GM21367 (cell line): ENCODE results near the gene EFCAB5.
"Not testable (repeated sequence)": the region's sequence is repeated elsewhere in the genome, so short reads cannot be mapped to it uniquely, and the experiment has no call there.

ENCODE experiments used
- ATAC-seq: cut with Tn5 transposase; IDR thresholded peaks from one replicate; pipeline ENCODE4 v1.9.1; 2021; ENCODE audit not compliant: unreplicated experiment

EFCAB5 gene

DNA sequence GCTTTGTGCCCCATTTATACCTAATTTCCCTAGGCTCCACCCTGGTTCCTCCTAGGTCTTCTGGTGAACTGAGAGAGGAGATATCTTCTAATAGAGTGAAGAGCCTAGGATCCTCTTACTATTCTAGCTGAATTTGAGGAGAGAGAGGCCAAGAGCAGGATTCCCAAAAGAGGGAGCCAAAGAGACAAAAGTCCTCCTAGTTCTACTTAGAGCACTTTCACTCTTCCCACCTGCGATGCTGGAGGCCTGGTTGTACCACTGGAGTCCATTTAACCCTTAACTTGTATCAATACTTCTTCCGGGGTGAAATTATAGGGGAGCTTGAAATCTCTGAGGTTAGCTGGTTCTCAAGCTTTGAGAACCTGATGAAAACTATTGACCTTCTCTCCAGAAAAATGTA lies 8.1 kb upstream of the EFCAB5 start:
- no peak for ATAC-seq

DNA sequence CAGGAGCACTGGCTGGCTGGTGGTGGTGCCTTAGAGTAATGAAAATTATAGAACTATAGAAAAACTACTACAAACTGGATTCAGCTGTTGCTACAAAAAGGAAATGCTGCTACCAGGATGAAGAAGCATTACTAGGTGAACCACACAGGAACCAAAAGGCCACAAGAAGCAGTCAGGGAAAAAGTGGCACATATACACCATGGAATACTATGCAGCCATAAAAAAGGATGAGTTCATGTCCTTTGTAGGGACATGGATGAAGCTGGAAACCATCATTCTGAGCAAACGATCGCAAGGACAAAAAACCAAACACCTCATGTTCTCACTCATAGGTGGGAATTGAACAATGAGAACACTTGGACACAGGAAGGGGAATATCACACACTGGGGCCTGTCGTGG lies 5.5 kb upstream of the EFCAB5 start:
- not testable (repeated sequence) for ATAC-seq

DNA sequence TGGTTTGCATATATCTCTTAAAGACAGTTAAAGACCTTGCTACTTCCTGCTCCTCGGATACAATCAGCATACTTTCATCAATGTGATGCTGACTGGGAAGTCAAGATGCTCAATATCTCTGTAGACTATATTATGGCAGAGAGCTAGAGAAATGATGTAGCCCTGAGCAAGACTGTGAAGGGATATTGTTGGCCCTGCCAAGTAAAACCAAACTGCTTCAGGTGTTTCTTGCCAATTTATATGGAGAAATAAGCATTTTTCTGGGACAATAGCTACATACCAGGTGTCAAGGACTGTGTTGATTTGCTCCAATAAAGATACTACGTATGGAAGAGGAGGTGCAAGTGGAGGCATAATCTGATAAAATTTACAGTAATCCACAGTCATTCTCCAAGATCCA lies 4.7 kb upstream of the EFCAB5 start:
- ATAC-seq: no peak

DNA sequence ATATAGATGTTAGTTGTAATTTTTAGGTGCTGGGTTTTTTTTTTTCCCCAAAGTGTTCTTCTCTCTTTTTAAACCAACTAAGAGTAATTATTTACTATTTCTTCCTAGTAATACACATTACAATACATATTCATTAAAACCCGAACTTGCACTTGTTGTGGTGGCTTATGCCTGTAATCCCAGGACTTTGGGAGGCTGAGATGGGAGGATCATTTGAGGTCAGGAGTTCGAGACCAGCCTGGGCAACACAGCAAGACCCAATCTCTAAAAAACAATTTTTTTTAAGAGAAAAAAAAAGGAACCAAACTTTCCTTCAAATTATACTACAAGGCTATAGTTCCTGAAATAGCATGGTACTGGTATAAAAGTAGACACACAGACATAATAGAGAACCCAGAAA lies 3.8 kb downstream of the EFCAB5 start:
- ATAC-seq: no peak

DNA sequence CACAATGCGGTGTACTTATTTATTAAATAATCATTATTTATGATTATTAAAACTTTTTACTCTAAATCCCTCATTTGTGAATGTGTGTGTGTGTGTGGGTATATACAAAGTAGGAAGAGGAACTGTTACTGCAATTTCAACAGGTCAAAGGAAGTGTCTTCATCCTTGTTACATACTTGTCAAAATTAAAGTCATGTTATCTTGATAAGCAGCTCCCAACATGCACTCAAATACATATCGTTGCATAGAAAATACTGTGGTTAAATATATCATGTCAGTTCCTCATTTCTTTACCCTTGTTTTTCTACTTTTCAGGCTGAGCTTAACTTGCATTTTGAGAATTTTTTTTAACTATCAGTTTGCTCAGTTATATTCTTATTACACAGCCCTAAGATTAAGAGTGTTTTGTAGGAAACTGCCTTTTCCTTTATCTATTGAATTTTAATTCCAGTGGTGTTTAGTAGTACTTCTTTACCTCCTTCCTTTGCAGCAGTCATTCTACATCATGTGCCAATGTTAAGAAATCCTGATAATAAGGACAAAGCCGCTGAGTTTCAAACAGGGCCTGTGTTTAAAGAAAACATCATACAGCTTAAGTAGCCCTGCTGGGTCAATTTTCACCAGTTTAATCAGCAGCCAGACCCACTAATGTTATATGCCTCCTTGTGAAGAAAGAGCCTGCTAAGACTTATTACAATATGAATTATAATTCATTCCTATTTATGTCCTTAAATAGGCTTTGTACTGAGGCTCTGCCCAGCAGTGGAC lies 7.2 kb downstream of the EFCAB5 start:
- ATAC-seq: no peak

DNA sequence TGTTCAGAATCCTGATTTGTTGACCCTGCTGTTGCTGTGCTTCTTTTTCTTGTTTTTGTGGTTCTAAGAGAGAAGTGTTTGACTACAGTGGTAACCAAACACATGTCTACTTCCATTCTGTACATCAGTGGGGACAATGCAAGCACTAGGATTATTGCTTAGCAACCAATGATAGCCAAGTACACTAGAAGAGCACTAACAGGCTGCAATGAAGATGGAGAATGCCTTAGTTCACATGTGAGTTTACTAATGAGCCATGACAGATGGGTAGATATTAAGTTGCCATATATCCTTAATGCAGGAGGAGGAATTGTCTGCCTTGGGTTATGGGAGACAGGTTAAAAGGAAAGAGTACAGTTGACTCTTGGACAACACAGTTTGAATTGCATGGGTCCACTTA lies 8.3 kb downstream of the EFCAB5 start:
- ATAC-seq: no peak

DNA sequence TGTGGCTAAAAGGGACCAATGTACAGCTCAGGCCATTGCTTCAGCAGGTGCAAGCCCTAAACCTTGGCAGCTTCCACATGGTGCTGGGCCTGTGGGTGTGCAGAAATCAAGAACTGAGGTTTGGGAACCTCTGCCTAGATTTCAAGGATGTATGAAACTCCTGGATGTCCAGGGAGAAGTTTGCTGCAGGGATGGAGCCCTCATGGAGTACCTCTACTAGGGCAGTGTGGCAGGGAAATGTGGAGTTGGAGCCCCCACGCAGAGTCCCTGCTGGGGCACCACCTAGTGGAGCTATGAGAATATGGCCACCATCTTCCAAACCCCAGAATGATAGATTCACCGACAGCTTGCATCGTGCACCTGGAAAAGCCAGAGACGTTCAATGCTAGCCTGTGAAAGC lies 13.0 kb downstream of the EFCAB5 start:
- no peak for ATAC-seq

DNA sequence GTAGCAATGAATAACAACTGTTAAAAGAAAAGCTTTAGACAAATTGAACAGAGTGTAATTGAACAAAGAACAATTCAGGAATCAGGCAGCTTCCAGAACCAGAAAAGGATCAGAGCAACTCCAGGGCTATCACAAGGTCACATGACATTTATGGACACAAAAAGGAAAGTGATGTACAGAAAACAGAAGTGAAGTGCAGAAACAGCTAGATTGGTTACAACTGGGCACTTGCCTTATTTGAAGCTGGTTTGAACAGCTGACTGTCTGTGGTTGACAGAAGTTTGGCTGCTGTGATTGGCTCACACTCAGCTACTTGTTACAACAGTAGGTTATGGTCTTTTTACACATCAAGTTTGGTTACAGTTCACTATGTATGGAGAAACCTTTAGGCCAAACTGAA lies 14.8 kb downstream of the EFCAB5 start:
- ATAC-seq: no peak

DNA sequence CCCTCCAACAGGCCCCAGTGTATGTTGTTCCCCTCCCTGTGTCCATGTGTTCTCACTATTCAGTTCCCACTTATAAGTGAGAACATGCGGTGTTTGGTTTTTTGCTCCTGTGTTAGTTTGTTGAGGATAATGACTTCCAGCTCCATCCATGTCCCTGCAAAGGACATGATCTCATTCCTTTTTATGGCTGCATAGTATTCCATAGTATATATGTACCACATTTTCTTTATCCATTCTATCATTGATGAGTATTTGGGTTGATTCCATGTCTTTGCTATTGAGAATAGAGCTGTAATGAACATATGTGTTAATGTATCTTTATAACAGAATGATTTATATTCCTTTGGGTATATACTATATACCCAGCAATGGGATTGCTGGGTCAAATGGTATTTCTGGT lies 16.1 kb downstream of the EFCAB5 start:
- not testable (repeated sequence) for ATAC-seq

DNA sequence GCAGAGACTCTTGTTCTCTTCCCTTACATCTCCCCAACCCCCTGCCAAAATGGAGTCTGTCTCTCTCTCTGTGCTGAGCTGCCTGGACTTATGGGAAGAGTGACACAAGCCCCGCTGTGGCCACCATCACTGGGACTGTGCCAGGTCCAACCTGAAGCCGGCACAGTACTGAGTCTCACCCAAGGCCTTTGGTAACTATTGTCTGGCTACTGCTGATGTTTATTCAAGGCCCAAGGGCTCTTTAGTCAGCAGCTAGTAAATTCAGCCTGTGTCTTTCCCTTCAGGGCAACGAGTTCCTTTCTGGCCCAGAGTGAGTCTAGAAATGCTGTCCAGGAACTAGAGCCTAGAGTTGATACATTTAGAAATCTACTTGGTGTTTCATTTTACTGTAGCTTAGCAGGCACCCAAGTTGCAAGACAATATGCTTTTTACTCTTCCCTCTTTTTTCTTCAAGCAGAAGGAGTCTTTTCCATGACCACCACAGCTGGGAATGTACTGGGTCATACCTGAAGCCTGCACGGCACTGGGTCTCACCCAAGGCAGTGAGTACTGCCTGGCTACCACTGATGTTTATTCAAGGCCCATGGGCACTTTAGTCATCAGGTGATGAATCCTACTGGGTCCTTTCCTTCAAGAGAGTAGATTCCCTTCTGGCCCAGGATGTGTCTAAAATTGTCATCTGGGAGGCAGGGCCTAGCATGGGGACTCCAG lies 17.7 kb downstream of the EFCAB5 start:
- ATAC-seq: no peak

DNA sequence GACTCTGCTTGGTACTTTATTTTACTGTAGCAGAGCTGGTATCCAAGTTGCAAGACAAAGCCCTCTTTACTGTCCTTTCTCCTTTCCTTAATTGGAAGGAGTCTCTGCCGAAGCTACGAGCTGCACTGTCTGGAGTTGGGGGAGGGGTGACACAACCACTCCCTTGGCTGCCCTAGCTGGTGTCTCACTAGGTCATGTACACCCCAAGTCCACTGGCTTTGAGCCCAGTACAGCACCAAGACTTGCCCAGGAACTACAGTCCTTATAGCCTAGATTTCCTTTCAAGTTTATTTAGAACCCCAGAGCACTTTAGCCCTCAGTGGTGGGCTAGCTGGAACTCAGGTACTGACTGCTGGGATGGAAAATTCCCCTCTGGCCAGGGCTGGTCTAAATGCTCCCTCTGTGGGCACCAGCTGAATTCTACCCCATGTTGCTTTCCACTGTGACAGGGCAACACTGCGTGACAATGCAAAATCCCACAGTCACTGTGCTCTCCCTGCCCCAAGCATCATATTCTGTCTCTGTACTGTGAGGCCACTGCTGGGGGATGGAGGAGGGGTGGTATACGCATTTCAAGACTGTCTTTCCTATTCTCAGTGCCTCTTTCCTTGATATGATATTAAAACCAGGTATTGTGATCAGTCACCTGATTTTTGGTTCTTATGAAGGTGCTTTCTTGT lies 18.4 kb downstream of the EFCAB5 start:
- no peak for ATAC-seq

DNA sequence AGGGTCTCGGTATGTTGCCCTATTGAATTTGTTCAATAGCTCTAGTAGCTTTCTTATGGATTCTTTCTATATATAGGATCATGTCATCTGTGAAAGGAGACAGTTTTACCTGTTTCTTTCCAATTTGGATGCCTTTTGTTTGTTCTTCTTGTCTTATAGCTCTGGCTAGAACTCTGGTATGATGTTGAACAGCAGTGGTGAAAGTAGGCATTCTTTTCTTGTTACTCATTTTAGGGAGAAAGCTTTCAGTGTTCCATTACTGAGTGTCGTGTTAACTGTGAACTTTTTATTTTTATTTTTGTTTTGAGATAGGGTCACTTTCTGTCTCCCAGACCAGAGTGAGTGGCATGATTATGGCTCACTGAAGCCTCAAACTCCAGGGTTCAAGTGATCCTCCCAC lies 21.2 kb downstream of the EFCAB5 start:
- no peak for ATAC-seq

DNA sequence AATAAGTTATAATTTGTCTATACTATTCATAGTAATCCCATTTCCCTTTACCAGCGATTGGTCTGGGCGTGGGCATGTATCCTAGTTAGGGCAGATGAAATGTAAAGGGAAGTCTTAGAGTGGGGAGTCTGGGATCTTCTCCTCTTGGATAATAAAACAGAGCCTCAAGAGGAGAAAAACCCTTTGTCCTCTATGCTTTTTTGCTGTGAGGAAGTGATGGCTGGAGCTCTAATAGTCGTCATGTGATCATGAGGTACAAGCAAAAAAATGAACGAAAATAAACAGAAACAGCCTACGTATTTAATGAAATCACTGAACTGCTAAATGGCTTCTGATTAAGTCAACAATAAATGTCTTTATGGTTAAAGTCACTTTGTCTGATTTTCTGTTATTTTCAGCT lies 26.8 kb downstream of the EFCAB5 start:
- ATAC-seq: no peak

DNA sequence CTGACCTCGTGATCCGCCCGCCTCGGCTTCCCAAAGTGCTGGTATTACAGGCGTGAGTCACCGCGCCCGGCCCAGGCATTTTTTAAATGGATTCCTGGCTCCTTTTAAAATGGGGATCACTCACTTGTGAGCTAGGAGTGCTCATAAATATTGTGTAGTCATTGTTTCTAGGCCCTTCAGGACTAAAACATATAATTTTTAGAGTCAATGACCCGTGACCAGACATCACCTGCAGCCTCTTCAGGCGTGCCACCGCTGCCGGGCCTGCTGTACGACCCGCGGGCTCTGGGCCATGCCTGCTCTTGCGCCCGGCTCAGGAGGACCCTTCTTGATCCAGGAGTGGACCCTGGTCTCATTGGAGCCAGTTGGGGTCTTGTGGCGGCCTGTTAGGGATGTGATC lies 30.8 kb downstream of the EFCAB5 start:
- ATAC-seq: no peak

DNA sequence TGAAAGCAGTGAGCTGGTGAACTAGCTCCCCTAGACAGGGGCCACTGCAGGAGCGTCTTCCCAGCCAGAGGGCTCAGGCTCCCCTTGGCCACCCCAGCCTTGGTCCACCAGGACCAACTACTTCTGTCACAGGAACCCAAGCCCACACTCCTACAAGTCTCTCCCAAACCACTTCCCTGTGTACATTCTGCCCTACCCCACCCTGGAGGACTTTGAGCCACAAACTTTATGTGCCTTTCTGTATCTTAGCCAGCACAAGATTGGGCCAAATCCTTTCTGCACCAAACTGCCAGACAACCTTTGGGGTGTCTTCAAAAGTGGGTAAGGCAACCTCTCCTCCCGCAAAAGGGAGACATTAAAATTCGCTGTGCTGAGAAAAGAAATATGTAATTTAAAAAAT lies 31.6 kb downstream of the EFCAB5 start:
- no peak for ATAC-seq

DNA sequence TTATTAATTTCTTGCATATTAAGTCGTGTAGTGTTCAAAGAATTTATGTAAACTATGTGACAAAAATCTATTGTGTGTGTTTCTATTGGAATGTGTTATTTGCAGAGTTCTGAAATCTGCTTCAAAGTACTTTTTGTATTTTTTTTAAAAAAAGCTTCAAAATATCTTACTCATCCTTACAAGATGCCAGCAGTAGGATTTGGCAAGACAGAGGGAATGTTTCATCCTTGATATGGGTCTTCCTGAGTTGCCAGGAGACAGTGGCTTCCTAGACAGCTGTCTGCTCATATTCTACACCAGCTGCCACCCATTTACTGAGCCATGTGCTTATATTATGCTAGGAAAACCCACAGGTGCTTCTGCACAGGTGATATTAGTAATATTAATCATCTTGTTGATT lies 36.4 kb downstream of the EFCAB5 start:
- ATAC-seq: no peak

DNA sequence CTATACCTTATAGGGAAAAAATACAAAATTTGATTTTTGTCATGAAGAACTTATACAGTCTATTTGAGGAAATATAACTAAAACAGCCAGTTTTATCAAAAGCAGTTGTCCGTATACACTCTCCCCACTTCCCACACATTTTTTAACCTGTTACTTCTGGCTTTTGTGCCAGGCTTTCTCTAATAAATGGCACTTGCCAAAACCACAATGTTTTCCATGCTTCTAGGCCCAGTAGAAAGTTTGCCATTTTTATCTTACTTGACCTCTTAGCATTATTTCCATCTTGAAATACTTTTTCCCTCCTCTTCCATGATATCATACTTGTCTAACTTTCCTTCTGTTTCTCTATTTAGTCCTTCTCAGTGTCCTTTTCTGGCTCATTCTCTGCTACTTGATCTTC lies 38.8 kb downstream of the EFCAB5 start:
- no peak for ATAC-seq

DNA sequence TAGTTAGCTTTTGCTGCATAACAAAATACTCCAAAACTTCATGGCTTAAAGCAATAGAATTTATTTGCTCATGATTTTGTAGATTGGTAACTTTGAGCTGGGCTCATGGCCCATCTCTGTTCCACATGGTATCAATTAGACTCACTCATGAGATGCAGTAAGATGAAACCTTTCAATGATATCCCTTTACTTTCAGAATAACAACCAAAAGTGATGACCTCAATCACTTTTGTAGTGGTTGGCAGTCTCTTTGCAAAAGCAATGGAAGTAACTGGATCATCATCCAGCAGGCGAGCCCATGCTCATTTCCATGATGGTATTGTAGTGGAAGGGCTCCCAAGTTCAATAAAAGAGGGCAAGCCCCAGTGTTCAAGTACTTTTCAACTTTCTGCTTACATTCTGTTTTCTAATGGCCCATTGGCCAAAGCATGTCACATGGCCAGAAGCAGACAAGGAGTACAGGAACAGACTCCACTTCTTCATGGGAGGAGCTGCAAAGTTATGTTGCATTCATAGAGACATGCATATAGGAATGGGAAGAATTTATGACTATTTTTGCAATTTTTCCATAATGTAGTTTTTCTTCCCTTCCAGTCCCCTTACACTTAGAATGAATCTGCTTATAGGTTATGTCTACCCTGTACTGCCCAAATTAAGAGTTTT lies 41.7 kb downstream of the EFCAB5 start:
- no peak for ATAC-seq

DNA sequence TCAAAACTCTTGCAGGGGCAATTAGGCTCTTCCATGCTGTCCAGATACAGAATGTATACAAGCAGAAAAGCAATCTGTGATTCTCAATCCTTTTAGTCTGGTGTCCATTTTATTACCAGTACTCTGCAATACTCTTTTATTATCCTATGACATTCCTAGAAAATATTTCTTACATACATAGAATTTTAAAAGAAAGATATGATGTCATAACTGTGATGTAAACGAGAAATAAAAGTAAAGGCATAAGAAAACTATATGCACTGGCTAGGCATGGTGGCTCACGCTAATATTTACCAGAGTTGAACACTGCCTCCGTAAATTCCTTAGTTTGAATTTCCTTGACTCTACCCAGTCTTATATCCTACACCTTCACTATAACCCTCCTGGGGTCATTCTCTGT lies 55.0 kb downstream of the EFCAB5 start:
- ATAC-seq: no peak

DNA sequence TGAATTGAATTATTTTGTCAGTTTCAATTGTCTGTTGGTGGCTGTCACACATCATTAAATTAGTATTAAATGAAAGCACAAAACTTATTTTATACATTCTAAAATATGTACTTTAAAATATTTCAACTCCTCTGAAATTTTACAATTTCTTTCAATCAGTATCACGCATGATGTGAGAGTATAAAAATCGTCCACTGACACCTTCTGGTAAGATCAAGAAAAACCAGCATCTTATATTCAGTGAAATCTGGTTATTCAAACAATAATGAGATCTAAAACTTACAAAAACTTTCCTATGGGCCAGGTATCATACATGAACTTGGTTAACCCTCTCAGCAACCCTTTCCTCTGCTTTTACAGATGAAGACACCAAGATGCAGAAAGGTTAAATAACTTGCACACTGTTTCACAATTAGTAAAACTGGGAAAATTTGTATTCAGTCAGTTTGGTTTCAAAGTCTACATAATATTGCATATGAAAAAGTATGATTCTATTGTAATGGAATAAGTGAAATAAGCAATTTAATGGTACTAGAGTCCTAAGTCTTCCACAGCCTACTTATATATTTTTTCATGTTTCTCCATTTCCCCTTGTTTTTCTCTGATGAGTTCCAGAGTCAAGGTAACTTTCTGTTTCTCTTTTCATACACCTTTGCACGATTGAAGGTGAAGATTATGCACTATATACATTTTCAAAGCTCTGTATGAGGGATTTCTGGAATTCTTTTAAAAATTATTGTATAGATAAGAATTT lies 58.7 kb downstream of the EFCAB5 start:
- no peak for ATAC-seq

DNA sequence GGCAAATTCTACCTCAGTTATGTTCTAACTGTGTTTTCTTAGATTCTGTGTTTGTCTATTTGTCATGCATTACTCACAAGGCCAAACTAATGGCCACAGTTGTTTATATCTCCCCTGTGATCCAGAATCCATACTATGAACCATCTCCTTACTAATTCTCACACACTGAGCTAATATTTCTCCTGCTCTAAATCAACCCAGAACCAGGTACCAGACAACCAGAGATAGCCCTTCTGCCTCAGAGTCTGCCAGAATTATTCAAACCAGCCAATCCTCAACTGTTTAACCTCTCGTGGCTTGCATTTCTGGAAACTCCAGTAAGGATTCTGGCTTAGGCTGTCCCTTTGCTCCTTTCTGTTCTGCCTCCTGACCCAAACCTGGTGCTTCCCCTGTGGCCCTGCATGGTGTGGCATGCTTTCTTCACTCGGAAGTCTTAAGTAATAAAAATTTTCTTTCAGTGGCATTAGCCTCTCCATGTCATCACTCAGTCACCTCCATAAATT lies 59.4 kb downstream of the EFCAB5 start:
- no peak for ATAC-seq
